ENCODE data around the gene PHF8. TPM values are rescaled to one million over a fixed set of nuclear protein-coding genes. Genes with fewer than 3 reads are reported as not detected.

Gene PHF8
- total RNA-seq, 1 experiment from 2014 or later: 4.0 TPM

DNA sequence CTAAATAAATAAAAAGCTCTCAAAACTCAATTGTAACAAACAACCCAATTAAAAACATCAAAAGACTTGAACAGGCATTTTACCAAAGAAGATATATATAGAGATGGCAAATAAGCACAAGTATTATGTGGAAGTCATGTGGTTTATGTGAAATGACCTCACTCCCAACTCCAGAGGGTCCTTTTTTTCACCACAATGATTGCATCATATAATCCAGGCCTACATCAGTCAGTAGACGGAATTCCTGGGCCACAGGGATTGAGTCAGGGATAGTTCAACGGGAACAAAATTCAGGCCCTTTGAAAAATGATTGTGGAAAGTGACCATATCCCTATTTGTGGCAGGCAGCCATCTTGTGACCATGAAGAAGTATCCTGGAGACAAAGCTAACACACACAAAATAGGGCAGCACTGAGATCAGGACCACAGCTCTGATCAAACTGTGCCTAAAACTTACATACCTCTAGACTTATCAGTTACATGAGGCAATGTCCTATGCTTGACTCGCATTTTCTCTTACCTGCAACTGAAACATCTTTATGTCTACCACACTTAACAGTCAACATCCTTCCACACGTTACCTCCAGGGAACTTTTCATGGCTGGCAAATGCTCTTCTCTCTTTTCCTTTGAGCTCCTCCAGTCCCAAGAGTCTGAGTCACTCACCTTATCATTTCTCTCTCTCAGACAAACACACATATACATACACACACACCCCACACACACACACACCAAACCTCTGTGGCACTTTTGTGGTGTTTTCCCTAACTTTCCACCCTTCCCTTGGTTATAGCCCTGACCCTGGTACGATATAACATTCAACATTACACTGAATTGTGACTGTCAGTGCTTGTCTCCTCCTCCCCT, 113.5 kb downstream of the PHF8 start:
- no peaks in the 10 kb centered on the region for H3K27me3 ChIP-seq
- DNase-seq: no peak
- no peak overlapping the region for H3K4me3 ChIP-seq
- H3K36me3 ChIP-seq: no peaks in the 10 kb centered on the region
- no peaks in the 10 kb centered on the region for H3K9me3 ChIP-seq

DNA sequence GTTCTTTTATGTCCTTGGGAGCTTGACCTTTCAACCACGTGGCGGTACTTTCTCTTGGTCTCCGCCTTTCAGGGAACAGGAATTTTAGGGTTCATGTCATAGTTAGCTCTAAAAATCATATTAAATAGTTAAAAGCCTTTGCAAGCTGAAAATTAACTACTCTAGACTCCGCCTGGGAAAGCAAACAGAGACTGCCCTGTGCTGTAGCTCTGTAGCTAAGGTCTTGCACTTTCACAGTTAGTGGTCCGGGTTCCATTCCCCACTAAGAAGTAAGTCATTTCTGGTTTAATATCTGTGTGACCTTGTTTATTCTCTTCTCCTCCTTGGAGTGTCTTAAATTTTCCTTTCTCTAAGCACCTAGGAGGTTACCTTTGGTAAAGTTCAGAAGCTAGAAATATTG, 118.2 kb downstream of the PHF8 start:
- no peak for DNase-seq
- no peaks in the 10 kb centered on the region for H3K36me3 ChIP-seq
- H3K27me3 ChIP-seq: no peaks in the 10 kb centered on the region
- H3K4me3 ChIP-seq: no peak overlapping the region
- no peaks in the 10 kb centered on the region for H3K9me3 ChIP-seq

DNA sequence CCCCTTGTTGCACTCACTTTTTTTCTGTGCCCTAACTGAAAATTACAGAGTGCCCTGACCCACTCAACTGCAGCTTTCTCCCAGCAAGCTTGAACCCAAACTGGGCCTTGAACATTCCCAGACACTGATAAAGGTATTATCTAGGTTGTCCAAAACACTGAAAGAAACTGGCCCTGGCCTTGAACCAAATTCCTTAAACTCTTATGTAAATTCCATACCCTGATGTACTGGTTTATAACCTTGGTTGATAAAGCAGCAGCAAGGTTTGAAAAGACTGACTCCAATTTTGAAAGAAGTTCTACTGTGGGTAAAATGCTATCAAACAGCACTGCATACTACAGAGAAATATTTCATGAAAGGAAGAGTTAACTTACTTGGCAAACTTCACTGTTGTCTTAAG, 125.6 kb downstream of the PHF8 start:
- Histone ChIP-seq H3K9me3 (no peaks in the 10 kb centered on the region), H3K4me3 (no peak overlapping the region), H3K27me3 (no peaks in the 10 kb centered on the region), H3K36me3 (no peaks in the 10 kb centered on the region)
- DNase-seq: no peak

- no peak overlapping the region for H3K4me3 ChIP-seq
- H3K27me3 ChIP-seq: no peaks in the 10 kb centered on the region
- DNase-seq: no peak
- no peaks in the 10 kb centered on the region for H3K36me3 ChIP-seq
- no peaks in the 10 kb centered on the region for H3K9me3 ChIP-seq
Observed at GRCh38 chrX:53900623-53901022, 143.7 kb downstream of the PHF8 start.

GRCh38 chrX:53895270-53895669, 149.0 kb downstream of the PHF8 start:
- H3K27me3 ChIP-seq: no peaks in the 10 kb centered on the region
- no peaks in the 10 kb centered on the region for H3K9me3 ChIP-seq
- H3K36me3 ChIP-seq: no peaks in the 10 kb centered on the region
- no peak overlapping the region for H3K4me3 ChIP-seq
- DNase-seq: no peak

Other genes starting within 250 kb of the PHF8 start
- gene FAM120C, start 138.8 kb upstream of the PHF8 start, total RNA-seq (2014; rRNA removed; shearing (Covaris generic); ENCODE audit: low replicate concordance): 6.0 and 10.7 TPM in 2 replicates

Data from MG63 (cell line).